ENCODE data around the gene LARP1. TPM values are rescaled to one million over a fixed set of nuclear protein-coding genes. Genes with fewer than 3 reads are reported as not detected.

The LARP1 gene
- total RNA-seq, 1 donor from 2014 or later, result 243 TPM

- Mint-ChIP-seq H3K4me1 (ENCODE audit: low read depth, unreplicated experiment) (peaks cover 51% of the 10 kb centered on the region), H3K36me3 (ENCODE audit: low read depth, unreplicated experiment) (peaks cover 2% of the 10 kb centered on the region), H3K27ac (ENCODE audit: unreplicated experiment) (no peak overlapping the region), H3K27me3 (ENCODE audit: low read depth, unreplicated experiment) (no peaks in the 10 kb centered on the region), H3K9me3 (ENCODE audit: unreplicated experiment) (no peaks in the 10 kb centered on the region), H3K4me3 (ENCODE audit: unreplicated experiment) (no peak overlapping the region)
- FAIRE-seq (no peak), DNase-seq (ENCODE audit: low read depth) (no peak)
- TF ChIP-seq EZH2 (IDR thresholded peaks at IDR 0.05; ENCODE audit: insufficient read depth, low read length) (no peak), CTCF (IDR thresholded peaks at IDR 0.05; ENCODE audit: insufficient read depth, low read depth, low read length) (no peak)
- H3K27ac ChIP-seq (ENCODE audit: low read depth, low read length), result no peak overlapping the region
- no peaks in the 10 kb centered on the region for H3K27me3 ChIP-seq (ENCODE audit: insufficient read depth, low read length)
- no peaks in the 10 kb centered on the region for H3K36me3 ChIP-seq (ENCODE audit: insufficient read depth, low read length)
- H3K9ac ChIP-seq (ENCODE audit: low read length), result no peak overlapping the region
- peaks cover 96% of the 10 kb centered on the region for H4K20me1 ChIP-seq (ENCODE audit: insufficient read depth, low read length)
- H2AFZ ChIP-seq (ENCODE audit: low read depth, low read length), result no peak overlapping the region
- peaks cover 24% of the 10 kb centered on the region for H3K4me1 ChIP-seq (ENCODE audit: insufficient read depth, low read length)
- peaks cover 98% of the 10 kb centered on the region for H3K79me2 ChIP-seq (ENCODE audit: insufficient read depth, low read length)
- no peak overlapping the region for H3K4me2 ChIP-seq (ENCODE audit: low read length)
- H3K9me3 ChIP-seq (ENCODE audit: insufficient read depth, low read depth, low read length), result no peaks in the 10 kb centered on the region
- H3K4me3 ChIP-seq (ENCODE audit: insufficient read depth, low read depth, low read length), result no peak overlapping the region
Measured at GRCh38 chr5:154768207-154768606, 13.0 kb downstream of the LARP1 start.

- Mint-ChIP-seq H3K4me3 (ENCODE audit: unreplicated experiment) (peak overlapping the region; percentile 24), H3K36me3 (ENCODE audit: low read depth, unreplicated experiment) (peaks cover 2% of the 10 kb centered on the region), H3K27ac (ENCODE audit: unreplicated experiment) (peak overlapping the region; percentile 88), H3K4me1 (ENCODE audit: low read depth, unreplicated experiment) (peaks cover 59% of the 10 kb centered on the region), H3K9me3 (ENCODE audit: unreplicated experiment) (no peaks in the 10 kb centered on the region), H3K27me3 (ENCODE audit: low read depth, unreplicated experiment) (no peaks in the 10 kb centered on the region)
- Histone ChIP-seq H3K4me3 (ENCODE audit: insufficient read depth, low read depth, low read length) (no peak overlapping the region), H3K4me2 (ENCODE audit: low read length) (no peak overlapping the region), H3K9ac (ENCODE audit: low read length) (no peak overlapping the region), H3K36me3 (ENCODE audit: insufficient read depth, low read length) (no peaks in the 10 kb centered on the region), H4K20me1 (ENCODE audit: insufficient read depth, low read length) (peaks cover 96% of the 10 kb centered on the region), H3K27me3 (ENCODE audit: insufficient read depth, low read length) (no peaks in the 10 kb centered on the region), H2AFZ (ENCODE audit: low read depth, low read length) (no peak overlapping the region), H3K9me3 (ENCODE audit: insufficient read depth, low read depth, low read length) (no peaks in the 10 kb centered on the region), H3K4me1 (ENCODE audit: insufficient read depth, low read length) (peaks cover 24% of the 10 kb centered on the region), H3K79me2 (ENCODE audit: insufficient read depth, low read length) (peaks cover 98% of the 10 kb centered on the region), H3K27ac (ENCODE audit: low read depth, low read length) (no peak overlapping the region)
- FAIRE-seq (no peak), DNase-seq (ENCODE audit: low read depth) (no peak)
- no peak for TF ChIP-seq CTCF (IDR thresholded peaks at IDR 0.05; ENCODE audit: insufficient read depth, low read depth, low read length)
- no peak for TF ChIP-seq EZH2 (IDR thresholded peaks at IDR 0.05; ENCODE audit: insufficient read depth, low read length)
Measured at GRCh38 chr5:154770111-154770510, 14.9 kb downstream of the LARP1 start.

- Histone ChIP-seq H3K9ac (ENCODE audit: low read length) (peak overlapping the region; percentile 67), H3K79me2 (ENCODE audit: insufficient read depth, low read length) (peaks cover 98% of the 10 kb centered on the region), H3K4me2 (ENCODE audit: low read length) (peak overlapping the region; percentile 82), H3K4me1 (ENCODE audit: insufficient read depth, low read length) (peaks cover 24% of the 10 kb centered on the region), H3K36me3 (ENCODE audit: insufficient read depth, low read length) (no peaks in the 10 kb centered on the region), H3K9me3 (ENCODE audit: insufficient read depth, low read depth, low read length) (no peaks in the 10 kb centered on the region), H4K20me1 (ENCODE audit: insufficient read depth, low read length) (peaks cover 96% of the 10 kb centered on the region), H3K4me3 (ENCODE audit: insufficient read depth, low read depth, low read length) (no peak overlapping the region), H2AFZ (ENCODE audit: low read depth, low read length) (no peak overlapping the region), H3K27ac (ENCODE audit: low read depth, low read length) (peak overlapping the region; percentile 86), H3K27me3 (ENCODE audit: insufficient read depth, low read length) (no peaks in the 10 kb centered on the region)
- H3K27me3 Mint-ChIP-seq (ENCODE audit: low read depth, unreplicated experiment), result no peaks in the 10 kb centered on the region
- peak; percentile 32 for FAIRE-seq
- H3K9me3 Mint-ChIP-seq (ENCODE audit: unreplicated experiment), result no peaks in the 10 kb centered on the region
- peak; percentile 94 for DNase-seq (ENCODE audit: low read depth)
- H3K27ac Mint-ChIP-seq (ENCODE audit: unreplicated experiment), result peak overlapping the region; percentile 77
- no peak overlapping the region for H3K4me3 Mint-ChIP-seq (ENCODE audit: unreplicated experiment)
- peaks cover 2% of the 10 kb centered on the region for H3K36me3 Mint-ChIP-seq (ENCODE audit: low read depth, unreplicated experiment)
- TF ChIP-seq CTCF (IDR thresholded peaks at IDR 0.05; ENCODE audit: insufficient read depth, low read depth, low read length) (no peak), EZH2 (IDR thresholded peaks at IDR 0.05; ENCODE audit: insufficient read depth, low read length) (no peak)
- peaks cover 57% of the 10 kb centered on the region for H3K4me1 Mint-ChIP-seq (ENCODE audit: low read depth, unreplicated experiment)
Measured at GRCh38 chr5:154771383-154771901, 16.3 kb downstream of the LARP1 start.

All from astrocyte (in vitro differentiated cells and primary cell).